ENCODE results near the gene RNF207. TPM values are rescaled to one million over a fixed set of nuclear protein-coding genes. Genes with fewer than 3 reads are reported as not detected.

RNF207 gene
- total RNA-seq, 2 experiments from 2014 or later: 12.4 to 36.7 TPM

DNA sequence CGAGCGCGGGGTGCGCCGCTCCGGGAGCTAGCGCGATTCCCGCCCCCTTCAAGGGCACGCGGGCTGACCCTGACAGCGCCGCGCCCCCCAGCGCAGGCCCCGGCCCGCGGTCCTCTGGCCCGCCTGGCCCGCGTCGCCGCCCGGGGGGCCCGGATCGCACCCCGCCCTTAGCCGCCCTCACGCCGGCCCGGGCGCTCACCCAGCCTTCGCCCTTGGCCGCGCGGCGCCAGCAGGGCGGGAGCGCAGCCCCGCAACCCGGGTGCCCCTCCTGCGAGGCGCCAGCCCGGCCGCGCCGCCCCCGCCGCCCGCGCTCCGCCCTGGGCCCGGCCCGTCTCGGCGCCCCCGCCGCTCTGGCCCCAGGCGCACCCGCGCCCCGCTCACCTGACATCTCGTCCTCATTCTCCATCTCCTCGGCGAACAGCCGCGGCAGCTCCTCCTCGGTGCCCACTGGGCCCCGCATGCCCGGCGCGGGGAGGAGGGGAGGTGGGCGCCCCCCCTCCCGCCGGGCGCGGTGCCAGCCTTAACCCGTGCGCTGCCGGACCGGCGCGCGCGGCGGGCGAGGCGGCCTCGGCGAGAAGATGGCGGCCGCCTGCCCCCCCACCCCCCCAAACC, 26.2 kb upstream of the RNF207 start:
- Mint-ChIP-seq H3K36me3 (peaks cover 6% of the 10 kb centered on the region), H3K9me3 (ENCODE audit: low read depth) (no peaks in the 10 kb centered on the region), H3K27me3 (peaks cover 39% of the 10 kb centered on the region), H3K4me3 (no peak overlapping the region), H3K4me1 (peaks cover 15% of the 10 kb centered on the region), H3K27ac (no peak overlapping the region)
- no peak for ATAC-seq
- DNase-seq: no peak
- CTCF ChIA-PET: interaction anchor here (0.5 kb wide), 1 partner anchor 95 kb away, joined by 3 read pairs; no protein-coding TSS in a partner anchor

- peaks cover 39% of the 10 kb centered on the region for H3K27me3 Mint-ChIP-seq
- no peak within 1 kb of the TSS for H3K27ac Mint-ChIP-seq
- H3K36me3 Mint-ChIP-seq: peaks cover 11% of the 10 kb centered on the region
- CTCF ChIA-PET: no interaction called here
- no peak within 1 kb of the TSS for H3K4me3 Mint-ChIP-seq
- DNase-seq (no peak), ATAC-seq (no peak)
- no peaks in the 10 kb centered on the region for H3K9me3 Mint-ChIP-seq (ENCODE audit: low read depth)
- H3K4me1 Mint-ChIP-seq: peaks cover 18% of the 10 kb centered on the region
Measured at GRCh38 chr1:6180268-6180706, 25.6 kb upstream of the RNF207 start, which contains the start of gene CHD5. CHD5 (minus strand) TSS chr1:6180321; CDS start chr1:6180023, 298 bp downstream.

- no peak for ATAC-seq
- H3K27me3 Mint-ChIP-seq: peaks cover 39% of the 10 kb centered on the region
- no peaks in the 10 kb centered on the region for H3K9me3 Mint-ChIP-seq (ENCODE audit: low read depth)
- DNase-seq: no peak
- peaks cover 23% of the 10 kb centered on the region for H3K4me1 Mint-ChIP-seq
- CTCF ChIA-PET: interaction anchor here (1.0 kb wide), 1 partner anchor 9 kb away, joined by 3 read pairs; no protein-coding TSS in a partner anchor
- no peak overlapping the region for H3K27ac Mint-ChIP-seq
- peaks cover 13% of the 10 kb centered on the region for H3K36me3 Mint-ChIP-seq
- no peak overlapping the region for H3K4me3 Mint-ChIP-seq
Measured at GRCh38 chr1:6180707-6181311, 25.1 kb upstream of the RNF207 start.

DNA sequence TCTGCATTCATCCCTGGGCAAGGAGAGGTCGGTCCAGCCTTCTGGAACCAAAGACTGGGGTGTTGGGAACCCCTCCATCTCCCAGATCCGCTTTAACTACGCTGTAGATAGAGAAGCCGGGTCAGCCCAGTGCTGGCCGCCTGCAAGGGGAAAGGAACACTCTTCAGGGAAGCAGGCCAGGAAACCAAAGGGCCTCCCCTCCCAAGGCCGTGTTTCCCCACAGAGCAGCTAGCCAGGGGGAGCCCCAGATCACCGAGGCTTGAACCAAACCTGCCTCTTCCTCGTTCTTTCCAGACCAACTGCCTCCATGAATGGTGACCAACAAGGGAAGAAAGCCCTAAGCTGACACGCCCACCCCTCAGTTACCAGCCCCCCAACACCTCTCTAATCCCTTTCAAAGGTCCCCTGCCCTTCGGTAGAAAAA, 24.6 kb upstream of the RNF207 start:
- Mint-ChIP-seq H3K27me3 (peaks cover 39% of the 10 kb centered on the region), H3K4me3 (no peak overlapping the region), H3K27ac (no peak overlapping the region), H3K9me3 (ENCODE audit: low read depth) (no peaks in the 10 kb centered on the region), H3K4me1 (peaks cover 27% of the 10 kb centered on the region), H3K36me3 (peaks cover 16% of the 10 kb centered on the region)
- no peak for DNase-seq
- no peak for ATAC-seq
- CTCF ChIA-PET: interaction anchor here (1.0 kb wide), 1 partner anchor 9 kb away, joined by 3 read pairs; no protein-coding TSS in a partner anchor

- peaks cover 24% of the 10 kb centered on the region for H3K27me3 Mint-ChIP-seq
- H3K36me3 Mint-ChIP-seq: peaks cover 28% of the 10 kb centered on the region
- peaks cover 34% of the 10 kb centered on the region for H3K4me1 Mint-ChIP-seq
- ATAC-seq (no peak), DNase-seq (no peak)
- CTCF ChIA-PET: no interaction called here
- no peak overlapping the region for H3K4me3 Mint-ChIP-seq
- H3K27ac Mint-ChIP-seq: no peak overlapping the region
- no peaks in the 10 kb centered on the region for H3K9me3 Mint-ChIP-seq (ENCODE audit: low read depth)
Measured at GRCh38 chr1:6183520-6183989, 22.4 kb upstream of the RNF207 start.

- CTCF ChIA-PET: interaction anchor here (1.1 to 1.7 kb wide), 2 partner anchors 14 to 62 kb away, joined by 3 to 12 read pairs; no protein-coding TSS in a partner anchor
- DNase-seq (no peak), ATAC-seq (no peak)
- Mint-ChIP-seq H3K4me3 (no peak overlapping the region), H3K9me3 (ENCODE audit: low read depth) (no peaks in the 10 kb centered on the region), H3K27me3 (peaks cover 18% of the 10 kb centered on the region), H3K4me1 (peaks cover 36% of the 10 kb centered on the region), H3K36me3 (peaks cover 33% of the 10 kb centered on the region), H3K27ac (no peak overlapping the region)
Measured at GRCh38 chr1:6184083-6184783, 21.7 kb upstream of the RNF207 start.

GRCh38 chr1:6185151-6185550, 20.8 kb upstream of the RNF207 start:
- no peak overlapping the region for H3K4me3 Mint-ChIP-seq
- no peaks in the 10 kb centered on the region for H3K9me3 Mint-ChIP-seq (ENCODE audit: low read depth)
- ATAC-seq: no peak
- CTCF ChIA-PET: interaction anchor here (1.0 to 1.7 kb wide), 9 partner anchors 9 to 253 kb away, joined by 3 to 12 read pairs (median 5); no protein-coding TSS in a partner anchor
- no peak for DNase-seq
- H3K27ac Mint-ChIP-seq: no peak overlapping the region
- peaks cover 37% of the 10 kb centered on the region for H3K36me3 Mint-ChIP-seq
- H3K4me1 Mint-ChIP-seq: peaks cover 38% of the 10 kb centered on the region
- peaks cover 18% of the 10 kb centered on the region for H3K27me3 Mint-ChIP-seq

DNA sequence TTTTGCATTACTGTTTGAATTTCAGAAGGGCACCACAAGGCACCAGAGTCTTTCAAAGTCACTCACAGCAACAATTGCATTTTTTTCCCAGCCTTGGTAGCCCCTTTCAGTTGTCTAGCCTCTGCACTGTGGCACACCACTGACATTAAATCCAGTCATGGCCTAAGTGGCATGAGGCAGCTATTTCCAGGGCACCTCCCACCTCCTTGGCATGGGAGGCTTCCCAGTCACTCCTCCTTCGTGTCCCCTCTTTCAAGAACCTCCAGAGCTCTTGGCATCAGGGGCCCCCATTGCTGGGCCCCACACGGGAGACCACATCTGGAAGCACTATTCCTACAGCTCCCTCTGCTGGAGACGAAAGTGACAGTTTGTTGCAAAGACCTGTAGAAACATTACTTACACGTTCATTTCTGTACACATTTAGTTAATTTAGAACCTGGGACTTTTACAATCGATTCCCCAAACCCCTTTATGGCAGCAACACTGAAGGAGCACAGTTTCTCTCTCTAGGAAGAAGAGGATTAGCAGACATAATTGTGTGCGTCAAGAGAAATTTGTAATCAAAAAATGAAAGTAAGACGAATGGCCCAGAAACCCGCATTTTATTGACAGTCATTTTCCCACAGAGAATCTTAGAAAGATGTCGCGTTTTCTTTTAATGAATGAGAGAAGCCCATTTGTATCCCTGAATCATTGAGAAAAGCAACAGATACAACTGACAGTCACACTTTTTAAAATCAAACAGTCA, 20.1 kb upstream of the RNF207 start:
- H3K4me1 Mint-ChIP-seq: peaks cover 38% of the 10 kb centered on the region
- H3K27ac Mint-ChIP-seq: no peak overlapping the region
- DNase-seq: peak; percentile 56
- H3K36me3 Mint-ChIP-seq: peaks cover 39% of the 10 kb centered on the region
- ATAC-seq: peak; percentile 47
- H3K4me3 Mint-ChIP-seq: no peak overlapping the region
- peaks cover 15% of the 10 kb centered on the region for H3K27me3 Mint-ChIP-seq
- CTCF ChIA-PET: interaction anchor here (1.0 to 1.7 kb wide), 8 partner anchors 8 to 252 kb away, joined by 3 to 12 read pairs (median 5); no protein-coding TSS in a partner anchor
- no peaks in the 10 kb centered on the region for H3K9me3 Mint-ChIP-seq (ENCODE audit: low read depth)

- no peak overlapping the region for H3K4me3 Mint-ChIP-seq
- ATAC-seq (no peak), DNase-seq (no peak)
- peaks cover 49% of the 10 kb centered on the region for H3K36me3 Mint-ChIP-seq
- H3K27me3 Mint-ChIP-seq: no peaks in the 10 kb centered on the region
- H3K4me1 Mint-ChIP-seq: peaks cover 36% of the 10 kb centered on the region
- H3K9me3 Mint-ChIP-seq (ENCODE audit: low read depth): no peaks in the 10 kb centered on the region
- CTCF ChIA-PET: interaction anchor here (0.8 kb wide), 1 partner anchor 213 kb away, joined by 3 read pairs; no protein-coding TSS in a partner anchor
- no peak overlapping the region for H3K27ac Mint-ChIP-seq
Measured at GRCh38 chr1:6188466-6188865, 17.5 kb upstream of the RNF207 start.

DNA sequence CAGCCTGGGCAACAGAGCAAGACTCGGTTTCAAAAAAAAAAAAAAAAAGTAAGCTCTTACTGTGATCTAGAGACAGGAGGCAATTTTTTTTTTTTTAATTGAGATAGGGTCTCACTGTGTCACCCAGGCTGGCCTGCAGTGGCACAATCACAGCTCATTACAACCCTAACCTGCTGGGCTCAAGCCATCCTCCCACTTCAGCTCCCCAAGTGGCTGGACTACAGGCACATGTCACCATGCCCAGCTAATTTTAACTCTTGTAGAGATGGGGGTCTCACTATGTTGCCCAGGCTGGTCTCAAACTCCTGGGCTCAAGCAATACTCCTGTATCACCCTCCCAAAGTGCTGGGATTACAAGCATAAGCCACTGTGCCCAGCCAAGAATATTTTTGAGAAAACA, 14.0 kb upstream of the RNF207 start:
- peaks cover 24% of the 10 kb centered on the region for H3K4me1 Mint-ChIP-seq
- ATAC-seq: no peak
- H3K27ac Mint-ChIP-seq: no peak overlapping the region
- H3K36me3 Mint-ChIP-seq: peaks cover 44% of the 10 kb centered on the region
- H3K9me3 Mint-ChIP-seq (ENCODE audit: low read depth): no peaks in the 10 kb centered on the region
- no peak overlapping the region for H3K4me3 Mint-ChIP-seq
- no peak for DNase-seq
- CTCF ChIA-PET: interaction anchor here (0.7 to 2.4 kb wide), 2 partner anchors 13 to 733 kb away, joined by 3 to 14 read pairs; partner anchors contain the start of gene RNF207
- H3K27me3 Mint-ChIP-seq: no peaks in the 10 kb centered on the region

- ATAC-seq (no peak), DNase-seq (no peak)
- Mint-ChIP-seq H3K27ac (peak overlapping the region; percentile 80), H3K4me1 (peaks cover 41% of the 10 kb centered on the region), H3K27me3 (no peaks in the 10 kb centered on the region), H3K36me3 (peaks cover 31% of the 10 kb centered on the region), H3K9me3 (ENCODE audit: low read depth) (no peaks in the 10 kb centered on the region), H3K4me3 (peak overlapping the region; percentile 90)
- CTCF ChIA-PET: interaction anchor here (0.8 to 2.9 kb wide), 5 partner anchors 8 to 240 kb away, joined by 3 to 12 read pairs (median 5); partner anchors contain the start of gene RNF207
Measured at GRCh38 chr1:6197746-6198427, 8.0 kb upstream of the RNF207 start.

GRCh38 chr1:6198646-6199297, 7.1 kb upstream of the RNF207 start:
- peaks cover 25% of the 10 kb centered on the region for H3K36me3 Mint-ChIP-seq
- ATAC-seq (peak; percentile 40), DNase-seq (peak; percentile 60)
- no peaks in the 10 kb centered on the region for H3K9me3 Mint-ChIP-seq (ENCODE audit: low read depth)
- H3K27me3 Mint-ChIP-seq: no peaks in the 10 kb centered on the region
- peak overlapping the region; percentile 90 for H3K4me3 Mint-ChIP-seq
- CTCF ChIA-PET: interaction anchor here (0.8 to 2.9 kb wide), 6 partner anchors 7 to 240 kb away, joined by 3 to 12 read pairs (median 4); partner anchors contain the start of gene RNF207
- peak overlapping the region; percentile 80 for H3K27ac Mint-ChIP-seq
- H3K4me1 Mint-ChIP-seq: peaks cover 37% of the 10 kb centered on the region

Measured in activated CD8-positive, alpha-beta memory T cell treated with anti-CD3 and anti-CD28 coated beads, Interleukin-2, amount 10 ng/mL, durations not matched to agents 7 days and 5 days (primary cell).